LNCAP (cell line): ENCODE results near the gene SH3RF3.

Experiments
- TF ChIP-seq, protein P1 (sequence below): fragments of 450-650 bp; IDR thresholded peaks from 2 replicates; pipeline ENCODE4 v1.5.1; 2017; ENCODE audit warnings: mild to moderate bottlenecking

SH3RF3 gene

DNA sequence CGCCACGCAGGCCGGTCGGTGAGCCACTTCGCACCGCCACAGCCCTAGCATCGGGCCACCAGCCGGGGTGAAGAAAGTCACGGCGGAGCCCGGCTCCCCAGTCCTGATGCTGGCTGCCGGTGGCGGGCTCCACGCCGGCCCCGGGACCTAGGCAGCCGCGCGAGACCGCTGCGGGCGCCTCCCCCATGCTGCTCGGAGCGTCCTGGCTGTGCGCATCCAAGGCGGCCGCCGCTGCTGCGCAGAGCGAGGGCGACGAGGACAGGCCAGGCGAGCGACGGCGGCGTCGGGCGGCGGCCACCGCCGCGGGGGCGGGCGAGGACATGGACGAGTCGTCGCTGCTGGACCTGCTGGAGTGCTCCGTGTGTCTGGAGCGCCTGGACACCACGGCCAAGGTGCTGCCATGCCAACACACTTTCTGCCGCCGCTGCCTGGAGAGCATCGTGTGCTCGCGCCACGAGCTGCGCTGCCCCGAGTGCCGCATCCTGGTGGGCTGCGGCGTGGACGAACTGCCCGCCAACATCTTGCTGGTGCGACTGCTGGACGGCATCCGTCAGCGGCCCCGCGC is 433 bp downstream of the SH3RF3 start:
- TF ChIP-seq, protein P1, sequence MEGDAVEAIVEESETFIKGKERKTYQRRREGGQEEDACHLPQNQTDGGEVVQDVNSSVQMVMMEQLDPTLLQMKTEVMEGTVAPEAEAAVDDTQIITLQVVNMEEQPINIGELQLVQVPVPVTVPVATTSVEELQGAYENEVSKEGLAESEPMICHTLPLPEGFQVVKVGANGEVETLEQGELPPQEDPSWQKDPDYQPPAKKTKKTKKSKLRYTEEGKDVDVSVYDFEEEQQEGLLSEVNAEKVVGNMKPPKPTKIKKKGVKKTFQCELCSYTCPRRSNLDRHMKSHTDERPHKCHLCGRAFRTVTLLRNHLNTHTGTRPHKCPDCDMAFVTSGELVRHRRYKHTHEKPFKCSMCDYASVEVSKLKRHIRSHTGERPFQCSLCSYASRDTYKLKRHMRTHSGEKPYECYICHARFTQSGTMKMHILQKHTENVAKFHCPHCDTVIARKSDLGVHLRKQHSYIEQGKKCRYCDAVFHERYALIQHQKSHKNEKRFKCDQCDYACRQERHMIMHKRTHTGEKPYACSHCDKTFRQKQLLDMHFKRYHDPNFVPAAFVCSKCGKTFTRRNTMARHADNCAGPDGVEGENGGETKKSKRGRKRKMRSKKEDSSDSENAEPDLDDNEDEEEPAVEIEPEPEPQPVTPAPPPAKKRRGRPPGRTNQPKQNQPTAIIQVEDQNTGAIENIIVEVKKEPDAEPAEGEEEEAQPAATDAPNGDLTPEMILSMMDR = no peak

DNA sequence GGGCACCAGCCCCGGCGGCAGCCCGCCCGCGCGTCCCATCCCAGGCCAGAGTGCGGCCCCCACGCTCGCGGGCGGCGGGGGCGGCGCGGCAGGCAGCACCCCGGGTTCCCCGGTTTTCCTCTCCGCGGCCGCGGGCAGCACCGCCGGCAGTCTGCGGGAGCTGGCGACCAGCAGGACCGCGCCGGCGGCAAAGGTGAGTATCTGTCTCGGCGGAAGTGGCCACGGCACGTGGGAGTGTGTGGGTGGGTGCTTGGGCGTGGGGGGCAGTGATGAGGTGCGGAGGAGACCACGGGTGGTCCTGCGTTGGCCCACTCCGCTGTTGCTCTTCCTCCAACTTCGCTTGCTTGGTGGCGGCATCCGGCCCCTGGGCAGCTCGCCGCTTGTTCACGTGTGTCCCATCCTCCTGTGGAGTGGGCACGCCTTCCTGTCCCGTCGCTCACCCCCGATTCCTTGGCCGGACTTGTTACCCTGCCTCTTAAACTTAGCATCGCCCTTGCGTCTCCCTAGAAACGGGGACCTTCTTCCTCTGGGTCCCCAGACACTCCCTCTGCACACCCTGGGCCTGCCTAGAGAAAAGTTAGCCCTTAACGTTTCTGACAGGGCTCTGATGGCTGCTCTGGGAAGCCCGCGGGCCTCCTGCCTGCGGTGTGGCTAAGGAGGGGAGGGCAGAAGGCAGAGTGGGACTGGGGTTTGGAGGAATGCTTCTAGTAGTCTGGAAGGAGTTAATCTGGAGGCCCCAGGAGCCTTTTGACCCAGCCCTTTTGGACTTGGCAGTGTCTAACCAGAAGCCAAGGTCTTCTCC is 1.1 kb downstream of the SH3RF3 start:
- TF ChIP-seq, protein P1 = no peak

DNA sequence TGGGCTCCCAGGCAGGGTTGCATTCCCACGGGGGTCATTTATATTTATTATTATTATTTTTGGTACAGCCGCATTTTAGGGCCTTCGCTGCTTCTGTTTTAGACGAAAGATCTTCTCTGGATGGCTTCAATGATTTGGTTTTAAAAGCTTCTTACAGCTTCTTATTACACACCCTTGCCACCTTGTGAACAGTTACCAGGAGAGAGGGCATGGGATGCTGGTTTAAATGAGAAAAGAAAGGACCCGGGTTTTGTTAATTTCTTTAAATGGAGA is 1.7 kb downstream of the SH3RF3 start:
- TF ChIP-seq, protein P1 = no peak

DNA sequence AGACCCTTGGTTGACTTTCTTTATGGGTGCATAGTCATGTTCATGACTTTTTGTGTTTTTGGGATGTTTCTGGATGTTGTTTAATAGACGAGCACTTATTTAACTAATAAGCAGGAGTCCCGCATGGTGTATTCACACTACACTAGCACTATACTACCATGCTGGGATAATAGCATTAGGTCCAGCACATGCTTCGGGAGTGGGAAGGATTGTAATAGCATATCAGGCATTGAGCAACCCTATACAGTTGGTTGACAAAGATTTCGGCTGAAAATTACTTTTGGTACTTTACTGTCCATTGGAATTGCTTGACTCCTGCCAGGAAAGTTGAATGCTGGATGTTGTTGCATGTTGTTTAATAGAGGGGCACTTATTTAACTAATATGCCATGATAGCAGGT is 2.8 kb downstream of the SH3RF3 start:
- TF ChIP-seq, protein P1 = no peak

DNA sequence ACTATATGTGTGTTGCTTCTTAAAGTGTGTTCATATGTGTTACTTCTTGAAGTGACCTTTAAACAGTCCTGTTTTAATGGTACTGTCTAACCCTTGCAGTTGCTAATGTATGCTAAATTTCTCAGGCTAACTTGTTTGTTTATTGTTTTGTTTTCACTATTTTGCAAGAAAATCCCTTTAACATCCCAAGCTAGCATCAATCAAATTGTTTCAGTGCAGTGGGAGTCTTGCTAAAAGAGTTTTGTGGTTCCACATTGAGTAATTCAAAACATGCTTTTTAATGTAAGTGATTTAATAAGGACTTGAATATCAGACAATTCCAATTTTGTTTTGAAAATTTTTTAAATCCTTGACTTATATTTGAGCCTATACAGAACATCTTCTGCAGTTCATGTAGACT is 3.6 kb downstream of the SH3RF3 start:
- TF ChIP-seq, protein P1 = no peak

DNA sequence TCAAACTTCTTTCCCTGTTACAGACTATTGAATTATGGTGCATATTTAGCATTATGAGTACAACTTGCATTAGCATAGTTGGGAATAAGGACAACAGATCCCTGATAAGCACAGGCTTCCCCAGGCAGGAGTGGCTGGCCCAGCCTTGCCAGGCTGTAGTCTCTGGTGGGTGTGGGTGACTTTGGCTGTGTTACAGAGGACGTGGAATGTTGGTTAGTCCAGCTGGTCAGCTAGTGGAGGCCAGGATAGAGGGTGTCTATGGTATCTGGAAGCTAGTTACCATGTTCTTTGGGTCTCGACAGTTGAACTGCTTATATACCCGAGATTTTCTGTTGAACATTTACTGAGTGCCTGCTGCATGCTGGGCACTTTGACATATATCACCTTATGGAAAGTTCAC is 4.7 kb downstream of the SH3RF3 start:
- TF ChIP-seq, protein P1 = no peak

DNA sequence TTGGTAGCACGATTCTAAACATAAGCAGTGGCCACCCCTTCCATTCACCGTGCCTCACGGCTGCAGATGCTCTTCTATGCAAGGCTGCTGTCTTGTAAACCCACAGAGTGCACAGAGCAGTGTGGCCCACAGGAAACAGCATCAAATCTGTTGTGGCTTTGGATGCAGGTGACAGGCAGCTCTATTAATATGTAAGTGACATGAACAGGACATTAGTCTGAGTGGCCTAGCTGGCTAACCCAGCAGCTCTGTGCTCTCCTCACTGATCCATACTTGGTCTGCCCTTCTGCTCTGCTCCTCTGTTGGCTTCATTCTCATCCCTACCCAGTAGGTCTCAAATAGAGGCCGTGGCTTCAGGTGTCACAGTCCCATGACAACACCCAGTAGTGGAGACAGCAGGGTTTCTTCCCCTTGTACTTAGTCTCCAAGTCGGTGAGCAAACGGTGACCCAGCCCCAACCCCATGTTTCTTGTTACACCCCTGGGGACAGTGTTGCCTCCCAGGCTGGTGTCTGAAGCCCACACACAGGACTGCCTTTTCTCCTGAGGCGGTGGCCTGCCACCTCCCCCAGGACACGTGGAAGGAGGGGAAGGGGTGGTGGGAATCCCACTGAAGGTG is 5.8 kb downstream of the SH3RF3 start:
- TF ChIP-seq, protein P1 = no peak
